ENCODE measurements around the gene LDLRAD3.

LDLRAD3 gene

GRCh38 chr11:36079878-36080675, 136.2 kb downstream of the LDLRAD3 start:
- DNase-seq (no peak), ATAC-seq (ENCODE audit: insufficient read depth, low read depth) (no peak)
- H3K4me1 ChIP-seq (ENCODE audit: insufficient read depth, low read length) = no peaks in the 10 kb centered on the region
- no peaks in the 10 kb centered on the region for H4K20me1 ChIP-seq (ENCODE audit: insufficient read depth, low read length)
- H3K27ac ChIP-seq (ENCODE audit: low read length) = no peak overlapping the region
- TF ChIP-seq CTCF (IDR thresholded peaks at IDR 0.05; ENCODE audit: borderline replicate concordance, extremely low read depth, low read length, poor library complexity, severe bottlenecking) = no peak
- TF ChIP-seq EZH2 (IDR thresholded peaks at IDR 0.05; ENCODE audit: borderline replicate concordance, low read depth, low read length, severe bottlenecking) = no peak
- H3K9ac ChIP-seq (ENCODE audit: low read depth, low read length) = no peak overlapping the region
- H3K9me3 ChIP-seq (ENCODE audit: insufficient read depth, low read length, severe bottlenecking) = no peaks in the 10 kb centered on the region
- no peaks in the 10 kb centered on the region for H3K36me3 ChIP-seq (ENCODE audit: insufficient read depth, low read length)
- H2AFZ ChIP-seq (ENCODE audit: low read depth, low read length) = no peak overlapping the region
- H3K79me2 ChIP-seq (ENCODE audit: insufficient read depth, low read length) = no peaks in the 10 kb centered on the region
- H3K27me3 ChIP-seq (ENCODE audit: insufficient read depth, low read length, poor library complexity) = no peaks in the 10 kb centered on the region
- no peak overlapping the region for H3K4me3 ChIP-seq (ENCODE audit: low read depth in 1 of 2, low read length in 2 of 2)
- H3K4me2 ChIP-seq (ENCODE audit: insufficient read depth, low read length) = no peak overlapping the region

- H2AFZ ChIP-seq (ENCODE audit: low read depth, low read length) = no peak overlapping the region
- H3K27ac ChIP-seq (ENCODE audit: low read length) = no peak overlapping the region
- H4K20me1 ChIP-seq (ENCODE audit: insufficient read depth, low read length) = no peaks in the 10 kb centered on the region
- DNase-seq (no peak), ATAC-seq (ENCODE audit: insufficient read depth, low read depth) (no peak)
- no peak overlapping the region for H3K4me3 ChIP-seq (ENCODE audit: low read depth in 1 of 2, low read length in 2 of 2)
- H3K4me1 ChIP-seq (ENCODE audit: insufficient read depth, low read length) = no peaks in the 10 kb centered on the region
- no peaks in the 10 kb centered on the region for H3K79me2 ChIP-seq (ENCODE audit: insufficient read depth, low read length)
- H3K9me3 ChIP-seq (ENCODE audit: insufficient read depth, low read length, severe bottlenecking) = no peaks in the 10 kb centered on the region
- no peaks in the 10 kb centered on the region for H3K27me3 ChIP-seq (ENCODE audit: insufficient read depth, low read length, poor library complexity)
- no peaks in the 10 kb centered on the region for H3K36me3 ChIP-seq (ENCODE audit: insufficient read depth, low read length)
- H3K9ac ChIP-seq (ENCODE audit: low read depth, low read length) = no peak overlapping the region
- no peak overlapping the region for H3K4me2 ChIP-seq (ENCODE audit: insufficient read depth, low read length)
- TF ChIP-seq EZH2 (IDR thresholded peaks at IDR 0.05; ENCODE audit: borderline replicate concordance, low read depth, low read length, severe bottlenecking) = no peak
- no peak for TF ChIP-seq CTCF (IDR thresholded peaks at IDR 0.05; ENCODE audit: borderline replicate concordance, extremely low read depth, low read length, poor library complexity, severe bottlenecking)
These were observed 137.5 kb downstream of the LDLRAD3 start for GRCh38 chr11:36081274-36081945.

- H2AFZ ChIP-seq (ENCODE audit: low read depth, low read length) = no peak overlapping the region
- no peak overlapping the region for H3K9ac ChIP-seq (ENCODE audit: low read depth, low read length)
- no peaks in the 10 kb centered on the region for H3K4me1 ChIP-seq (ENCODE audit: insufficient read depth, low read length)
- no peaks in the 10 kb centered on the region for H3K9me3 ChIP-seq (ENCODE audit: insufficient read depth, low read length, severe bottlenecking)
- ATAC-seq (ENCODE audit: insufficient read depth, low read depth) (no peak), DNase-seq (no peak)
- no peaks in the 10 kb centered on the region for H3K27me3 ChIP-seq (ENCODE audit: insufficient read depth, low read length, poor library complexity)
- no peaks in the 10 kb centered on the region for H3K36me3 ChIP-seq (ENCODE audit: insufficient read depth, low read length)
- H3K4me3 ChIP-seq (ENCODE audit: low read depth in 1 of 2, low read length in 2 of 2) = no peak overlapping the region
- no peaks in the 10 kb centered on the region for H4K20me1 ChIP-seq (ENCODE audit: insufficient read depth, low read length)
- no peak overlapping the region for H3K27ac ChIP-seq (ENCODE audit: low read length)
- TF ChIP-seq EZH2 (IDR thresholded peaks at IDR 0.05; ENCODE audit: borderline replicate concordance, low read depth, low read length, severe bottlenecking) (no peak), CTCF (IDR thresholded peaks at IDR 0.05; ENCODE audit: borderline replicate concordance, extremely low read depth, low read length, poor library complexity, severe bottlenecking) (no peak)
- H3K79me2 ChIP-seq (ENCODE audit: insufficient read depth, low read length) = no peaks in the 10 kb centered on the region
- H3K4me2 ChIP-seq (ENCODE audit: insufficient read depth, low read length) = no peak overlapping the region
These were observed 142.5 kb downstream of the LDLRAD3 start for GRCh38 chr11:36086366-36086765.

All from DND-41 (cell line).